GM21381 (cell line): ENCODE results near the gene IRF3.
"Not testable (repeated sequence)": the region's sequence is repeated elsewhere in the genome, so short reads cannot be mapped to it uniquely, and the experiment has no call there.

Experiments used
- ATAC-seq: cut with Tn5 transposase; IDR thresholded peaks from one replicate; pipeline ENCODE4 v1.9.1; 2021; ENCODE audit warnings: mild to moderate bottlenecking, moderate library complexity; ENCODE audit not compliant: unreplicated experiment

Gene IRF3

GRCh38 chr19:49626226-49626625 is 39.4 kb downstream of the IRF3 start:
- no peak for ATAC-seq

- no peak for ATAC-seq
Measured at GRCh38 chr19:49624967-49625910, 40.4 kb downstream of the IRF3 start.

DNA sequence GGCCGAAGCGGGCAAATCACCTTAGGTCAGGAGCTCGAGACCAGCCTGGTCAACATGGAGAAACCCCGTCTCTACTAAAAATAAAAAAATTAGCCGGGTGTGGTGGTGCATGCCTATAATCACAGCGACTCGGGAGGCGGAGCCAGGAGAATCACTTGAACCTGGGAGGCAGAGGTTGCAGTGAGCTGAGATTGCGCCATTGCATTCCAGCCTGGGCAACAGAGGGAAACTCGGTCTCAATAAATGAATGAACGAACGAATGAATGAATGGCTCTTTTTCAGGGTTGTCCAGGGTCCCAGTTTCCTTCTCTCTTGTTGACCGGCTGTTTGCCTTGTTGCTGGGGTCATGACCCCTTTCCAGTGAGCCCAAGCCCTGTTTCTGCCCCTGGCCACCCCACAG is 47.8 kb downstream of the IRF3 start:
- not testable (repeated sequence) for ATAC-seq

GRCh38 chr19:49616945-49617344 is 48.7 kb downstream of the IRF3 start:
- no peak for ATAC-seq

- ATAC-seq = no peak
Measured at GRCh38 chr19:49616532-49616931, 49.1 kb downstream of the IRF3 start.

- no peak for ATAC-seq
Measured at GRCh38 chr19:49615861-49616260, 49.8 kb downstream of the IRF3 start.

- no peak for ATAC-seq
Measured at GRCh38 chr19:49614096-49614833, 51.4 kb downstream of the IRF3 start.

DNA sequence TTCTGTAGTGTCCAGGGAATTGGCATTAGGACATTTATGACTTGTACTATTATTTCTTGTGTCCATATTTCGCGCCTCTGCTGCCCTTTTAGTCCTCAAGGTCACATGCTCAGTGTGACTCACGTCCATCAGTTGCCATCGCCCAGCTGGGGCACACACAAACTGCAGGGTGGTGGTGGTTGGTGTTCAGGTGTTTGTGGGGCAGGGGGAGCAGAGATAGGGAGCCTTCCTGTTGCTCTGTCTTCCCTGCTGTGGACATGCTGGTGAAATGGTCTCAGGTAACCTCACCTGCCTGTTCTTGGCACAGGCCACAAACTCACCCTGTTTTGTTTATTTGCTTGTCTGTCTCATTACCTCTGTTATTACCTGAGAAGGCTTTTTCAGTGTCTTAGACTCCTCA is 52.3 kb downstream of the IRF3 start:
- ATAC-seq = no peak
